ENCODE data around the gene TOMM40. TPM values are rescaled to one million over a fixed set of nuclear protein-coding genes. Genes with fewer than 3 reads are reported as not detected.
A peak's percentile ranks its signal among the peaks of the same experiment; 100 is the strongest.

TOMM40 gene
- total RNA-seq, 1 experiment from 2014 or later: 180 TPM

DNA sequence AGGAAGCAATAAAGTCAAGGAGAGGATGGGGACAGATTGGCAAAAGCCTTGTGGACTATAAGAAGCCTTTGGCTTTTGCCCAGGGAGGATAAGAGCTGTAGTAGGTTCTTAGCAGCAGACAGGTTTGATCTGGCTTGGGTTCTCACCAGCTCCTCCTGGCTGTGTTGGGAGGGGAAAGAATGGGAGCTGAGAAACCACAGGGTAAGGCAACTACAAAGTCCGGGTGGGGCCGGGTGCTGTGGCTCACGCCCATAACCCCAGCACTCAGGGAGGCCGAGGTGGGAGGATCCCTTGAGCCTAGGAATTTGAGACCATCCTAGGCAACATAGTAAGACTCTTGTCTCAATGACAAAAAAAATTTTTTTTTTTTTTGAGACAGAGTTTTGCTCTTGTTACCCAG lies 24.4 kb upstream of the TOMM40 start:
- H3K4me3 Mint-ChIP-seq: no peak overlapping the region
- Histone ChIP-seq H3K4ac (ENCODE audit: low read depth, low read length) (no peak overlapping the region), H4K5ac (ENCODE audit: insufficient read length, low read depth, low read length) (no peak overlapping the region), H2BK5ac (ENCODE audit: insufficient read length, low read length) (no peak overlapping the region), H2BK15ac (ENCODE audit: low read depth, low read length) (no peak overlapping the region), H2BK12ac (ENCODE audit: insufficient read length, low read depth, low read length) (no peak overlapping the region), H3K9ac (ENCODE audit: extremely low read depth, insufficient read length, low read length) (no peak overlapping the region), H2BK20ac (ENCODE audit: low read depth, low read length, poor library complexity, severe bottlenecking) (no peak overlapping the region), H3K56ac (ENCODE audit: insufficient read length, low read depth, low read length) (no peak overlapping the region), H3K18ac (ENCODE audit: insufficient read length, low read depth, low read length) (no peak overlapping the region), H3K23ac (ENCODE audit: insufficient read length, low read depth, low read length) (no peak overlapping the region), H3K27ac (ENCODE audit: insufficient read length, low read depth, low read length) (no peak overlapping the region), H3K4me2 (ENCODE audit: insufficient read depth, insufficient read length, low read length) (no peak overlapping the region), H4K20me1 (ENCODE audit: control insufficient read depth, insufficient read depth, insufficient read length) (no peaks in the 10 kb centered on the region), H4K91ac (ENCODE audit: insufficient read length, low read depth, low read length) (no peak overlapping the region), H2AK5ac (ENCODE audit: insufficient read length, low read length) (no peak overlapping the region), H4K8ac (replicated peaks; ENCODE audit: insufficient read length, low read depth, low read length) (no peak overlapping the region), H3K14ac (ENCODE audit: insufficient read depth, low read length) (no peak overlapping the region), H2BK120ac (ENCODE audit: low read depth, low read length, poor library complexity, severe bottlenecking) (no peak overlapping the region), H3T11ph (ENCODE audit: low read length) (no peak overlapping the region), H3K23me2 (ENCODE audit: insufficient read length, low read depth, low read length, poor library complexity, severe bottlenecking) (no peaks in the 10 kb centered on the region), H3K9me3 (ENCODE audit: control insufficient read depth, low read depth, low read length) (no peaks in the 10 kb centered on the region), H3K79me2 (ENCODE audit: insufficient read depth, low read length) (no peaks in the 10 kb centered on the region; the same call in 1 of the 2 replicates), H3K4me1 (ENCODE audit: insufficient read depth, low read length) (no peaks in the 10 kb centered on the region), H3K79me1 (ENCODE audit: insufficient read depth, low read depth, low read length, poor library complexity, severe bottlenecking) (peaks cover 8% of the 10 kb centered on the region), H3K27me3 (ENCODE audit: insufficient read depth, low read length) (no peaks in the 10 kb centered on the region), H2AFZ (ENCODE audit: low read length) (no peak overlapping the region)
- H3K36me3 Mint-ChIP-seq (ENCODE audit: insufficient read depth in 1 of 3, low read depth in 3 of 3): peaks cover 35 to 69% (median 64%) of the 10 kb centered on the region in 3 experiments
- 0 out of 7 replicates have a peak overlapping the region, but pooled peaks of 1 of the 3 experiments have one; percentile 7 for H3K27ac Mint-ChIP-seq
- TF ChIP-seq, protein P1, sequence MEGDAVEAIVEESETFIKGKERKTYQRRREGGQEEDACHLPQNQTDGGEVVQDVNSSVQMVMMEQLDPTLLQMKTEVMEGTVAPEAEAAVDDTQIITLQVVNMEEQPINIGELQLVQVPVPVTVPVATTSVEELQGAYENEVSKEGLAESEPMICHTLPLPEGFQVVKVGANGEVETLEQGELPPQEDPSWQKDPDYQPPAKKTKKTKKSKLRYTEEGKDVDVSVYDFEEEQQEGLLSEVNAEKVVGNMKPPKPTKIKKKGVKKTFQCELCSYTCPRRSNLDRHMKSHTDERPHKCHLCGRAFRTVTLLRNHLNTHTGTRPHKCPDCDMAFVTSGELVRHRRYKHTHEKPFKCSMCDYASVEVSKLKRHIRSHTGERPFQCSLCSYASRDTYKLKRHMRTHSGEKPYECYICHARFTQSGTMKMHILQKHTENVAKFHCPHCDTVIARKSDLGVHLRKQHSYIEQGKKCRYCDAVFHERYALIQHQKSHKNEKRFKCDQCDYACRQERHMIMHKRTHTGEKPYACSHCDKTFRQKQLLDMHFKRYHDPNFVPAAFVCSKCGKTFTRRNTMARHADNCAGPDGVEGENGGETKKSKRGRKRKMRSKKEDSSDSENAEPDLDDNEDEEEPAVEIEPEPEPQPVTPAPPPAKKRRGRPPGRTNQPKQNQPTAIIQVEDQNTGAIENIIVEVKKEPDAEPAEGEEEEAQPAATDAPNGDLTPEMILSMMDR (conservative IDR thresholded peaks at IDR 0.05): no peak
- H3K27me3 Mint-ChIP-seq (ENCODE audit: low read depth): no peaks in the 10 kb centered on the region
- H3K9me3 Mint-ChIP-seq: no peaks in the 10 kb centered on the region; a peak in 1 of 5 replicates
- no peak for DNase-seq
- no CpG with 5 or more reads among the region's 4 CpGs for WGBS (ENCODE audit: extremely low coverage, insufficient read length, low lambda C conversion rate)
- 0 out of 4 replicates have a peak, but pooled peaks cover 0 to 2% of the 10 kb centered on the region in 2 experiments for H3K4me1 Mint-ChIP-seq
